GM18519 (cell line): ENCODE results near the gene CDKN2B.
"Not testable (repeated sequence)": the region's sequence is repeated elsewhere in the genome, so short reads cannot be mapped to it uniquely, and the experiment has no call there.

Experiments used
- ATAC-seq: cut with Tn5 transposase; IDR thresholded peaks from one replicate; pipeline ENCODE4 v1.9.1; 2021; ENCODE audit warnings: mild to moderate bottlenecking, moderate library complexity; ENCODE audit not compliant: unreplicated experiment, low FRiP score

Gene CDKN2B

GRCh38 chr9:21970800-21971640, 38.1 kb downstream of the CDKN2B start:
- no peak for ATAC-seq

GRCh38 chr9:21969951-21970799, 38.9 kb downstream of the CDKN2B start:
- no peak for ATAC-seq

GRCh38 chr9:21969011-21969940, 39.8 kb downstream of the CDKN2B start:
- no peak for ATAC-seq

DNA sequence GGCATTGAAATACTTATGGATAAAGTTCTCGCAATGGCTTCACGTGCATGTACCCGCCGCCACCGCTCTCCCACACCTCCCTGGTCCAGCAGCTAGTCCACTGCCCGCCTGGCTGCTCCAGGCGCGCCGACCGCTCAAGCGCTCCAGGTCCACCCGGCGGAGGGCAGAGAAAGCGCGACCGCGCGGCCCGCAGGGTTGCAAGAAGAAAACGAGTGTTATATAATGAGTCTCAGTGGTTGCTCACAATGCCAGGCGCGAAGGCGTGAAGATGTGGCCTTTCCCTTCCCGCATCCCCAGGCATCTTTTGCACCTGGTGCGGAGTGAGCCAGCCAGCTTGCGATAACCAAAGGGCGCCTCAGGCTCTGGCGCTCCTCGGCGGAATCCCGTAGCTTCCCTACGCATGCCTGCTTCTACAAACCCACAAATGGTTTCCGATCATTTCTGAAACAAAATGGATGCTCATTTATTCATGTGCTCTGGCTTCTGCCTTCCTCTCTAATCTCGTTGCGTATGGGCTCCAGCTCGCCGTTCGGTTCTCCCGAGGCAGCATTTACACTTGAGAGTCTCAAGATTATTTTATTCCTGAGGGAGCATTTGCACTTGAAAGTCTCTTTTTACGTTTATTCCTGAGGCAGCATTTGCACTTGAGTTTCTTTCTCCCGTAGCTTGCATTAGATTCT, 40.6 kb downstream of the CDKN2B start:
- no peak for ATAC-seq

- no peak for ATAC-seq
Observed at GRCh38 chr9:21967702-21968101, 41.4 kb downstream of the CDKN2B start.

DNA sequence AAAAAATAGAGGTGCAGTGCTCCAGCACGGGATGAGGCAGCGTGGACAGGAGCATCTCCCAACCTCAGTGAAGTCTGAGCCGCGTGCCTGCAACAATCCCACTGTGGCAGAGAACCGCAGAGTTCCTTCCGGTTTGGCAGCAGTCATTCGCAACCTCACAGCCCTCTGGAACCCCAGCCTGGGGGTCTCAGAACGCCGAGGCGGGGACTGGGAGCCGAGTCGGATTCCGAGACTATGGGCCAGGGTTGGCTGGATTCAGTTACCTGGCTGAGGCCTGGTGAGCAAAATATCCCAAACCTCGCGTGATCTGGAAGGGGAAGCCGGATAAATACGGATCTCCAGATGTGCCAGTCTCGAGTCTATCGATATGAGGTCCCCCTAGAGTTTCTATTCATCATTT, 41.9 kb downstream of the CDKN2B start:
- no peak for ATAC-seq

DNA sequence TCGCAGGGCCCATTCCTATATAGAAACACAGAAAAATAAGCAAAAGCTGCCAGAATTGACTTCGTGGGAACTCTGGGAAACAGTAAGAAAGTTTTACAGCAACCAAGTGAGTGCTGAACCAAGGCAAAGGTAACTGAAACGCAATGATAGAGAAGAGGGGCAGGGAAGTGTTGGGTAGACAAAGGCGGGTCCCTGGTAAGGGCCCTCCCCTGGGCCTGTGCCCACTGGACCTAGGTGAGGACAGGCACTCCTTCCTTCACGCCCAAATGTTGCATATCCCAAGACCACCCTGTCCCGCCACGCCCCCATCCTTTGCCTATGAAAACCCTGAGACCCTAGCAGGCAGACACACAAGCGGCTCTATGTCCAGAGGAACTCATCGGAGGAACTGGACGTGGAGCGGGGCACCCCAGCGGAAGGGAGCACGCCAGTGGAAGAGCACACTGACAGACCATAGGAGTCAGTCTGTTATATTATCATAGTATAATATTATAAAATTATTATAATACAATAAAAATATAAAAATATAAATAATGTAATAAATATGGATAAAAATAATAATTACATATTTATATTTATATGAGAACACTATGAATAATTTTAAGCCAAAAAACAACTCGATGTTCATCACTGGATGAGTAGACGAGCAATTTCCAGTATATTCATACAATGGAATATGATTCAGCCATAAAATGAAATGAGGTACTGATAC, 42.8 kb downstream of the CDKN2B start:
- ATAC-seq, result no peak

GRCh38 chr9:21965401-21965951, 43.6 kb downstream of the CDKN2B start:
- ATAC-seq, result peak; percentile 75

DNA sequence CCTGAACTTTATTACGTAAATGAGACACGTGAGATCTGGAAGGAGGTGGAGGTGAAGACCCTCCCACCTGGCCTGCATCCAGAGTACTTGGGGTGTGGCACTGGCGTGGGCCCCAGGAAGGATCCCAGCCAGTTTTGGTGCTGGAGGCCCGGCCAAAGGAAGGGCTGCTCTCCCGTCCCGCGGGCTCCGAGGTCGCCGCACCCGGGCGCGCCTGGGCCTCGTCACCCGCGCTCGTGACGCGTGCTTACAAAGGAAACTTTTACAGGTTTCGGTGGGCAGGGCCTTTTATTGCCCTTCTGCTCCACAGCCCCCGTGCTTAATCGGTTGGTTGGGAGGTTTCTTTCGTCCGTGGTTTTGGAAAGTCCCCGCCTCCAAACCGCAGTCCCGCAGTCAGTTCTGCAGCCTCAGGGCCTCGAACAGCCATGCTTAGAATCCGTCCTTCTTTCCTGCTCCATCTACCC, 44.1 kb downstream of the CDKN2B start:
- ATAC-seq, result peak; percentile 42

DNA sequence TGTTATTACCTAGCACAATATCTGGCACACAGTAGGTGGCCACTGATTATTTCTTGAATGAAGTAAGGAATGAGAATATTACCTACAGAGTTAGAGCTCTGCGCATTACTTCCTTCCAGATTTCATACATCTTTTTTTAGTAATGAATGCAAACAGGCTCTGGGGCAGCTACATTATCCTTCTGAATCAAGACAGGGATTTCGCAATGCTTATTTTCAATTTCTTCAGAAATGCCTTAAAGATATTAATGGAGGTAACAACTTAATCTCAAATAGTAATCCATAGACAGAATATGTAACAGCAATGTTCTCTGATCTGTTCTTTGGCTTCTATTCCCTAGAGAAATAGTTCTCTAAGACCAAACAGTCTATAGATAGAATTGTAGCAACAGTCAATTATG, 47.5 kb downstream of the CDKN2B start:
- no peak for ATAC-seq

GRCh38 chr9:21959268-21959667, 49.8 kb downstream of the CDKN2B start:
- not testable (repeated sequence) for ATAC-seq

- ATAC-seq, result no peak
Observed at GRCh38 chr9:21958833-21959232, 50.3 kb downstream of the CDKN2B start.
